ENCODE data around the gene RECQL5. TPM values are rescaled to one million over a fixed set of nuclear protein-coding genes. Genes with fewer than 3 reads are reported as not detected.
A peak's percentile ranks its signal among the peaks of the same experiment; 100 is the strongest.

RECQL5 gene
- total and polyA plus RNA-seq, 2 donors (not counting 1 experiment from before 2014, with no cell fraction given) = 58.5 to 70.5 TPM

GRCh38 chr17:75632428-75632827 is 34.5 kb downstream of the RECQL5 start:
- peaks cover 9% of the 10 kb centered on the region for H4K20me1 ChIP-seq (ENCODE audit: control insufficient read depth, insufficient read depth, low read length, poor library complexity, severe bottlenecking)
- no peak overlapping the region for H2AFZ ChIP-seq (ENCODE audit: insufficient read depth, low read depth, low read length, poor library complexity, severe bottlenecking)
- H3K27me3 ChIP-seq (replicated peaks in 1 of 4; ENCODE audit: control extremely low read depth in 1 of 4, control insufficient read depth in 3 of 4, insufficient read depth in 4 of 4, low read length in 3 of 4) = no peaks in the 10 kb centered on the region
- intact Hi-C loops (cut with micrococcal nuclease) = loop anchor here (2.0 kb wide), 1 partner anchor 20 kb away; no protein-coding TSS in a partner anchor
- no peak overlapping the region for H3K4me3 Mint-ChIP-seq
- POLR2A ChIA-PET = interaction anchor here (1.0 to 1.2 kb wide), 3 partner anchors 34 to 121 kb away, joined by 3 to 5 read pairs (median 3); partner anchors contain the start of genes RECQL5 and SAP30BP
- no peak overlapping the region for H3K4me2 ChIP-seq (replicated peaks; ENCODE audit: low read depth, low read length, poor library complexity, severe bottlenecking)
- no peak overlapping the region for H3K9ac ChIP-seq (ENCODE audit: low read length)
- no peaks in the 10 kb centered on the region for H3K9me3 Mint-ChIP-seq (ENCODE audit: insufficient read depth)
- H3K4me1 Mint-ChIP-seq = peaks cover 13% of the 10 kb centered on the region
- no peaks in the 10 kb centered on the region for H3K27me3 Mint-ChIP-seq
- TF ChIP-seq EZH2 (IDR thresholded peaks at IDR 0.05; ENCODE audit: borderline replicate concordance, insufficient read depth, low read depth, low read length, poor library complexity, severe bottlenecking) (no peak), CTCF (IDR thresholded peaks at IDR 0.05) (no peak)
- DNase-seq = no peak
- ATAC-seq (ENCODE audit: low read depth) = no peak
- CTCF ChIA-PET = interaction anchor here (0.6 to 19.7 kb wide), 45 partner anchors 8 to 674 kb away, joined by 3 to 389 read pairs (median 6); partner anchors contain the start of genes GALK1, RECQL5, SAP30BP and TMEM94
- no peaks in the 10 kb centered on the region for H3K9me3 ChIP-seq (ENCODE audit: control extremely low read depth in 1 of 3, control insufficient read depth in 2 of 3, insufficient read depth in 1 of 3, low read length in 2 of 3)
- no peaks in the 10 kb centered on the region for H3K79me2 ChIP-seq (ENCODE audit: control insufficient read depth, insufficient read depth, low read length)
- peaks cover 9 to 18% of the 10 kb centered on the region in 2 donors for H3K4me1 ChIP-seq (ENCODE audit: control insufficient read depth in 2 of 2, insufficient read depth in 2 of 2, low read length in 2 of 2)
- H3K27ac ChIP-seq (ENCODE audit: low read length in 2 of 2) = no peak overlapping the region
- no peak overlapping the region for H3K27ac Mint-ChIP-seq
- no peak overlapping the region for H3K4me3 ChIP-seq (ENCODE audit: control extremely low read depth in 1 of 5, extremely low read depth in 1 of 5, insufficient read depth in 1 of 5, low read depth in 2 of 5, low read length in 4 of 5)
- WGBS (ENCODE audit: insufficient coverage) = 90% methylated on average over 12 of the region's 12 CpGs
- peaks cover 0 to 7% of the 10 kb centered on the region in 2 experiments for H3K36me3 ChIP-seq (replicated peaks in 1 of 2; ENCODE audit: control extremely low read depth in 1 of 2, control insufficient read depth in 1 of 2, extremely low read depth in 1 of 2, insufficient read depth in 2 of 2, low read length in 1 of 2)

GRCh38 chr17:75631353-75631752 is 35.6 kb downstream of the RECQL5 start:
- peaks cover 14% of the 10 kb centered on the region for H3K4me1 Mint-ChIP-seq
- intact Hi-C loops (cut with micrococcal nuclease) = no loop called here
- CTCF ChIA-PET = interaction anchor here (1.1 to 19.7 kb wide), 4 partner anchors 12 to 175 kb away, joined by 3 to 389 read pairs (median 42); partner anchors contain the start of gene TMEM94

More at GRCh38 chr17:75631353-75631752, 35.6 kb downstream of the RECQL5 start:
- ATAC-seq (ENCODE audit: low read depth) (no peak), DNase-seq (peak; percentile 12)
- Mint-ChIP-seq H3K27ac (no peak overlapping the region), H3K4me3 (no peak overlapping the region), H3K27me3 (no peaks in the 10 kb centered on the region), H3K9me3 (ENCODE audit: insufficient read depth) (no peaks in the 10 kb centered on the region)
- POLR2A ChIA-PET = no interaction called here
- no peak overlapping the region for H3K4me3 ChIP-seq (ENCODE audit: control extremely low read depth in 1 of 5, extremely low read depth in 1 of 5, insufficient read depth in 1 of 5, low read depth in 2 of 5, low read length in 4 of 5)
- TF ChIP-seq CTCF (IDR thresholded peaks at IDR 0.05) = no peak
- TF ChIP-seq EZH2 (IDR thresholded peaks at IDR 0.05; ENCODE audit: borderline replicate concordance, insufficient read depth, low read depth, low read length, poor library complexity, severe bottlenecking) = no peak
- H3K27me3 ChIP-seq (replicated peaks in 1 of 4; ENCODE audit: control extremely low read depth in 1 of 4, control insufficient read depth in 3 of 4, insufficient read depth in 4 of 4, low read length in 3 of 4) = no peaks in the 10 kb centered on the region
- no peak overlapping the region for H3K4me2 ChIP-seq (replicated peaks; ENCODE audit: low read depth, low read length, poor library complexity, severe bottlenecking)
- no peak overlapping the region for H3K27ac ChIP-seq (ENCODE audit: low read length in 2 of 2)
- WGBS (ENCODE audit: insufficient coverage) = 94% methylated on average over 27 of the region's 27 CpGs
- H4K20me1 ChIP-seq (ENCODE audit: control insufficient read depth, insufficient read depth, low read length, poor library complexity, severe bottlenecking) = peaks cover 9% of the 10 kb centered on the region
- no peaks in the 10 kb centered on the region for H3K9me3 ChIP-seq (ENCODE audit: control extremely low read depth in 1 of 3, control insufficient read depth in 2 of 3, insufficient read depth in 1 of 3, low read length in 2 of 3)
- peaks cover 9 to 18% of the 10 kb centered on the region in 2 donors for H3K4me1 ChIP-seq (ENCODE audit: control insufficient read depth in 2 of 2, insufficient read depth in 2 of 2, low read length in 2 of 2)
- no peaks in the 10 kb centered on the region for H3K79me2 ChIP-seq (ENCODE audit: control insufficient read depth, insufficient read depth, low read length)
- no peak overlapping the region for H3K9ac ChIP-seq (ENCODE audit: low read length)
- H3K36me3 ChIP-seq (replicated peaks in 1 of 2; ENCODE audit: control extremely low read depth in 1 of 2, control insufficient read depth in 1 of 2, extremely low read depth in 1 of 2, insufficient read depth in 2 of 2, low read length in 1 of 2) = peaks cover 0 to 14% of the 10 kb centered on the region in 2 experiments
- no peak overlapping the region for H2AFZ ChIP-seq (ENCODE audit: insufficient read depth, low read depth, low read length, poor library complexity, severe bottlenecking)
